Measurements from ENCODE around the gene DRD3. TPM values are rescaled to one million over a fixed set of nuclear protein-coding genes. Genes with fewer than 3 reads are reported as not detected.

The DRD3 gene
- polyA plus RNA-seq, 3 donors = not detected

DNA sequence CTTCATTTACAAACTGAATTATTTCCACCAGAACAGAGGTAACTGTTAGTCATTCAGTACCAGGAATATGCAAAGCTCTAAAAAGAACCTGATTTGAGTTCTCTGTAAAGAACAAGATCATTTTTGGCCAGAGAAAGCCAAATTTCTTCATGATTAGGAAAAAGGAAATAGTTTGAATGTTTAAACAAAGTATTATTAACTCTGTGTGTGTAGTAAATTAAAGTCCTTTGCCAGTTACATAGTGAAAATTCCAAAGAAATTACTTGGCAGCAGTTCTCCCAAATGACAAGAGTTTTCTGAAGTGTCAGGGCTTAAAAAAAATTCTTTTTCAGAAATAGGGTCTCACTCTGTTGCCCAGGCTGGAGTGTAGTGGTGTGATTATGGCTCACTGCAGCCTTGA lies 97.8 kb downstream of the DRD3 start:
- Mint-ChIP-seq H3K4me1 (no peaks in the 10 kb centered on the region), H3K27me3 (ENCODE audit: low read depth in 3 of 3) (no peaks in the 10 kb centered on the region), H3K4me3 (no peak overlapping the region), H3K36me3 (peaks cover 87 to 100% of the 10 kb centered on the region in 2 donors), H3K27ac (no peak overlapping the region), H3K9me3 (no peaks in the 10 kb centered on the region)
- Histone ChIP-seq H3K4me3 (replicated peaks in 1 of 3; ENCODE audit: low read depth in 2 of 3, low read length in 3 of 3) (no peak overlapping the region), H3K9ac (ENCODE audit: insufficient read depth, low read length, poor library complexity, severe bottlenecking) (no peak overlapping the region), H3K27ac (ENCODE audit: low read depth in 1 of 2, low read length in 2 of 2) (no peak overlapping the region), H3K27me3 (ENCODE audit: control insufficient read depth in 2 of 2, insufficient read depth in 2 of 2, low read length in 2 of 2) (no peaks in the 10 kb centered on the region), H2AFZ (ENCODE audit: insufficient read depth, low read depth, low read length, poor library complexity, severe bottlenecking) (no peak overlapping the region), H4K20me1 (ENCODE audit: insufficient read depth, low read length) (no peaks in the 10 kb centered on the region), H3K36me3 (replicated peaks in 1 of 2; ENCODE audit: control insufficient read depth in 1 of 2, insufficient read depth in 2 of 2, low read length in 2 of 2) (peaks cover 92 to 100% of the 10 kb centered on the region in 2 donors), H3K4me2 (replicated peaks; ENCODE audit: extremely low read depth, low read length, poor library complexity, severe bottlenecking) (no peak overlapping the region), H3K9me3 (replicated peaks in 1 of 2; ENCODE audit: control insufficient read depth in 1 of 2, insufficient read depth in 1 of 2, low read length in 2 of 2) (no peaks in the 10 kb centered on the region), H3K79me2 (ENCODE audit: insufficient read depth, low read length) (no peaks in the 10 kb centered on the region), H3K4me1 (ENCODE audit: control insufficient read depth in 1 of 2, insufficient read depth in 2 of 2, low read length in 2 of 2) (no peaks in the 10 kb centered on the region)
- TF ChIP-seq, protein P1, sequence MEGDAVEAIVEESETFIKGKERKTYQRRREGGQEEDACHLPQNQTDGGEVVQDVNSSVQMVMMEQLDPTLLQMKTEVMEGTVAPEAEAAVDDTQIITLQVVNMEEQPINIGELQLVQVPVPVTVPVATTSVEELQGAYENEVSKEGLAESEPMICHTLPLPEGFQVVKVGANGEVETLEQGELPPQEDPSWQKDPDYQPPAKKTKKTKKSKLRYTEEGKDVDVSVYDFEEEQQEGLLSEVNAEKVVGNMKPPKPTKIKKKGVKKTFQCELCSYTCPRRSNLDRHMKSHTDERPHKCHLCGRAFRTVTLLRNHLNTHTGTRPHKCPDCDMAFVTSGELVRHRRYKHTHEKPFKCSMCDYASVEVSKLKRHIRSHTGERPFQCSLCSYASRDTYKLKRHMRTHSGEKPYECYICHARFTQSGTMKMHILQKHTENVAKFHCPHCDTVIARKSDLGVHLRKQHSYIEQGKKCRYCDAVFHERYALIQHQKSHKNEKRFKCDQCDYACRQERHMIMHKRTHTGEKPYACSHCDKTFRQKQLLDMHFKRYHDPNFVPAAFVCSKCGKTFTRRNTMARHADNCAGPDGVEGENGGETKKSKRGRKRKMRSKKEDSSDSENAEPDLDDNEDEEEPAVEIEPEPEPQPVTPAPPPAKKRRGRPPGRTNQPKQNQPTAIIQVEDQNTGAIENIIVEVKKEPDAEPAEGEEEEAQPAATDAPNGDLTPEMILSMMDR (IDR thresholded peaks at IDR 0.05) = no peak
- intact Hi-C loops (cut with micrococcal nuclease) = no loop called here
- no peak for DNase-seq

DNA sequence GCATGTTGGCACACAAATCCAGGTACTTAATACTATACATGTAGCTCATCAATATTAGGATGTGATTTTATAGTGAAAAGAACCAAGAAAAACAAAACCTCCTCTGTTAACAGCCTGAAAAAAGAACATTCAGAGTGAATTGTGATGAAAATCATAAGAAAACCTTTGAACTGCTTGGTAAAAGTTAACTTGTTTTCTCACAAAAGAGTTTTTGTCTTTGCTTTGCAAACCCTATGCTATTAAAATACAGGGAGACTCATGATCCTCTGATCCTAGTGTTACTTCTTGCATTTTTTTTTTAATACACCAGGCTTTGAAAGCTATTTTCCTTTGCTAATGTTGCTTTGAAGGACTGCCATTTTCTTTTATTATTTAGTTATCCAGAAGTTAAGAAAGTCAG lies 98.7 kb downstream of the DRD3 start:
- Histone ChIP-seq H3K36me3 (replicated peaks in 1 of 2; ENCODE audit: control insufficient read depth in 1 of 2, insufficient read depth in 2 of 2, low read length in 2 of 2) (peaks cover 92 to 100% of the 10 kb centered on the region in 2 donors), H4K20me1 (ENCODE audit: insufficient read depth, low read length) (no peaks in the 10 kb centered on the region), H3K79me2 (ENCODE audit: insufficient read depth, low read length) (no peaks in the 10 kb centered on the region), H3K9ac (ENCODE audit: insufficient read depth, low read length, poor library complexity, severe bottlenecking) (no peak overlapping the region), H3K27ac (ENCODE audit: low read depth in 1 of 2, low read length in 2 of 2) (peak overlapping the region in 1 of 2 donors; percentile 37), H3K4me3 (replicated peaks in 1 of 3; ENCODE audit: low read depth in 2 of 3, low read length in 3 of 3) (no peak overlapping the region), H3K9me3 (replicated peaks in 1 of 2; ENCODE audit: control insufficient read depth in 1 of 2, insufficient read depth in 1 of 2, low read length in 2 of 2) (no peaks in the 10 kb centered on the region), H3K27me3 (ENCODE audit: control insufficient read depth in 2 of 2, insufficient read depth in 2 of 2, low read length in 2 of 2) (no peaks in the 10 kb centered on the region), H3K4me1 (ENCODE audit: control insufficient read depth in 1 of 2, insufficient read depth in 2 of 2, low read length in 2 of 2) (no peaks in the 10 kb centered on the region), H3K4me2 (replicated peaks; ENCODE audit: extremely low read depth, low read length, poor library complexity, severe bottlenecking) (no peak overlapping the region), H2AFZ (ENCODE audit: insufficient read depth, low read depth, low read length, poor library complexity, severe bottlenecking) (no peak overlapping the region)
- Mint-ChIP-seq H3K4me3 (no peak overlapping the region), H3K36me3 (peaks cover 87 to 100% of the 10 kb centered on the region in 2 donors), H3K27me3 (ENCODE audit: low read depth in 3 of 3) (no peaks in the 10 kb centered on the region), H3K4me1 (no peaks in the 10 kb centered on the region), H3K9me3 (no peaks in the 10 kb centered on the region), H3K27ac (no peak overlapping the region)
- intact Hi-C loops (cut with micrococcal nuclease) = no loop called here
- TF ChIP-seq, protein P1 (IDR thresholded peaks at IDR 0.05) = no peak
- no peak for DNase-seq
